Activated CD8-positive, alpha-beta memory T cell treated with anti-CD3 and anti-CD28 coated beads, Interleukin-2, amount 10 ng/mL, durations not matched to agents 7 days and 5 days (primary cell): ENCODE results near the gene MAVS. TPM values are rescaled to one million over a fixed set of nuclear protein-coding genes. Genes with fewer than 3 reads are reported as not detected.
A peak's percentile ranks its signal among the peaks of the same experiment; 100 is the strongest.
"Not testable (repeated sequence)": the region's sequence is repeated elsewhere in the genome, so short reads cannot be mapped to it uniquely, and the experiment has no call there.

Experiments used
- ATAC-seq: fragments of 150-1000 bp; cut with Tn5 transposase; one replicate; pipeline ENCODE4 v1.10.0; 2021; ENCODE audit warnings: moderate library complexity
- CTCF ChIA-PET: fragments of 350-600 bp; sonication (Branson Sonifier 250); formaldehyde crosslinking; loops from one replicate; lab custom pipeline; 2021; ENCODE audit warnings: antibody characterized with exemption; lab: Charles Lee
- DNase-seq: peaks from one replicate; pipeline ENCODE4 v3.0.0-alpha.2; 2020
- H3K27ac Mint-ChIP-seq: one replicate; pipeline ENCODE4 v1.8.0; 2021; ENCODE audit warnings: mild to moderate bottlenecking, mixed read lengths
- H3K27me3 Mint-ChIP-seq: one replicate; pipeline ENCODE4 v1.8.0; 2021; ENCODE audit warnings: mixed read lengths
- H3K36me3 Mint-ChIP-seq: one replicate; pipeline ENCODE4 v1.8.0; 2021; ENCODE audit warnings: mild to moderate bottlenecking, mixed read lengths
- H3K4me1 Mint-ChIP-seq: one replicate; pipeline ENCODE4 v1.8.0; 2021; ENCODE audit warnings: mixed read lengths
- H3K4me3 Mint-ChIP-seq: one replicate; pipeline ENCODE4 v1.8.0; 2021; ENCODE audit warnings: mild to moderate bottlenecking, moderate library complexity, mixed read lengths
- H3K9me3 Mint-ChIP-seq: one replicate; pipeline ENCODE4 v1.8.0; 2022; ENCODE audit warnings: low read depth, mixed read lengths
- total RNA-seq, 2 experiments: library from RNA; stranded (reverse); gene quantifications; one replicate each; pipeline ENCODE4 v1.2.3, GENCODE V29; 2021

MAVS gene
- total RNA-seq, 2 experiments from 2014 or later, result 29.7 to 37.4 TPM

DNA sequence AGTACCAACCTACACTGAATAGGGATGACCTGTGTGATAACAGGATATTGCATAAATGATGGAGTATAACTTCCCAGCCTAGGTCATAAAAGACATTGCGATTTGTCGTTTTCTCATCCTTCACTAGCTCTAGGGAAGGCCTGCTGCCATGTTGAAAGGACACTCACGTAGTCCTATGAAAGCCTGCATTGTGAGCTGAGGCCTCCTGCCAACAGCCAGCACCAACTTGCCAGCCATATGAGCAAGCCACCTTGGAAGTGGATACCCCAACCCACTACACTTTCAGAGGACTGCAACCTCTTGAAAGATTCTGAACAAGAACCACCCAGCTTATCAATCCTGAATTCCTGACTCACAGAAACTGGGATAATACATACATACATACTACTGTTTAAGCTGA lies 39.1 kb downstream of the MAVS start:
- Mint-ChIP-seq H3K9me3 (no peaks in the 10 kb centered on the region), H3K4me3 (no peak overlapping the region), H3K27me3 (no peaks in the 10 kb centered on the region), H3K4me1 (peaks cover 19% of the 10 kb centered on the region), H3K36me3 (peaks cover 24% of the 10 kb centered on the region), H3K27ac (no peak overlapping the region)
- DNase-seq (no peak), ATAC-seq (no peak)
- CTCF ChIA-PET, result interaction anchor here (0.6 to 1.8 kb wide), 3 partner anchors 18 to 157 kb away, joined by 3 to 6 read pairs (median 4); partner anchors contain the start of gene ADISSP

DNA sequence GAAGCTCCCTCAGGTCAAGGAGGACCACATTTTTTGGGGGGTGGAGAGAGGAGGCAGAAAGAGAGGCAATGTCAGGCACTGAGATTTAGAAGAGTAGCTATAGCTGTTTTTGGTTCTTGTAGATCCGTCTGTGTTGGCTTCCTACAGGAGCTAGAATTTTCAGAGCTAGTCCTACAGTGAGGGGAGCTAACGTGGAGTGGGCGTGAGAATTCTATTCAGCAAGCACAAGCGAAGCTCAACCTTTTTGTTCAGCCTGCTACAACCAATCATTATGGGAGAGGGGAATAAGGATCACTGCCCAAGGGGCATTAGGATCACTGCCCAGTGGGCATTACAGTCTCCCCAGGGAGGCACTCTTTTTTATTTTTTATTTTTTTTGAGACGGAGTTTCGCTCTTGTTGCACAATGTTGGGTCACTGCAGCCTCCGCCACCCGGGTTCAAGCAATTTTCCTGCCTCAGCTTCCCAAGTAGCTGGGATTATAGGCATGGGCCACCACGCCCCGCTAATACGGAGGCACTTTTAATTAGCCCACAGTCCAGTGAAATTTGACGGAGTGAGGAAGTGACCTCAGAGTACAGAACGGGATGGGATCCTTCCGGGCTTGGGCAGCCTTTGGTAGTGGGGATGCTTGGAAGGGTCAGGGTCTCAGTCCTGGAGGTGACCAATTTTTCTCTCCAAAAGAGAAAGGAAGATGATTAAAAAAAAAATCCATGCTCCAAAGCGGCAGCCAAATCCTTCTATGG lies 41.4 kb downstream of the MAVS start:
- H3K4me3 Mint-ChIP-seq, result peak overlapping the region; percentile 90
- DNase-seq (no peak), ATAC-seq (no peak)
- no peaks in the 10 kb centered on the region for H3K27me3 Mint-ChIP-seq
- H3K36me3 Mint-ChIP-seq, result peaks cover 42% of the 10 kb centered on the region
- H3K9me3 Mint-ChIP-seq, result no peaks in the 10 kb centered on the region
- peak overlapping the region; percentile 87 for H3K27ac Mint-ChIP-seq
- H3K4me1 Mint-ChIP-seq, result peaks cover 37% of the 10 kb centered on the region
- CTCF ChIA-PET, result interaction anchor here (0.6 to 2.1 kb wide), 9 partner anchors 12 to 211 kb away, joined by 3 to 8 read pairs (median 4); partner anchors contain the start of gene AP5S1

DNA sequence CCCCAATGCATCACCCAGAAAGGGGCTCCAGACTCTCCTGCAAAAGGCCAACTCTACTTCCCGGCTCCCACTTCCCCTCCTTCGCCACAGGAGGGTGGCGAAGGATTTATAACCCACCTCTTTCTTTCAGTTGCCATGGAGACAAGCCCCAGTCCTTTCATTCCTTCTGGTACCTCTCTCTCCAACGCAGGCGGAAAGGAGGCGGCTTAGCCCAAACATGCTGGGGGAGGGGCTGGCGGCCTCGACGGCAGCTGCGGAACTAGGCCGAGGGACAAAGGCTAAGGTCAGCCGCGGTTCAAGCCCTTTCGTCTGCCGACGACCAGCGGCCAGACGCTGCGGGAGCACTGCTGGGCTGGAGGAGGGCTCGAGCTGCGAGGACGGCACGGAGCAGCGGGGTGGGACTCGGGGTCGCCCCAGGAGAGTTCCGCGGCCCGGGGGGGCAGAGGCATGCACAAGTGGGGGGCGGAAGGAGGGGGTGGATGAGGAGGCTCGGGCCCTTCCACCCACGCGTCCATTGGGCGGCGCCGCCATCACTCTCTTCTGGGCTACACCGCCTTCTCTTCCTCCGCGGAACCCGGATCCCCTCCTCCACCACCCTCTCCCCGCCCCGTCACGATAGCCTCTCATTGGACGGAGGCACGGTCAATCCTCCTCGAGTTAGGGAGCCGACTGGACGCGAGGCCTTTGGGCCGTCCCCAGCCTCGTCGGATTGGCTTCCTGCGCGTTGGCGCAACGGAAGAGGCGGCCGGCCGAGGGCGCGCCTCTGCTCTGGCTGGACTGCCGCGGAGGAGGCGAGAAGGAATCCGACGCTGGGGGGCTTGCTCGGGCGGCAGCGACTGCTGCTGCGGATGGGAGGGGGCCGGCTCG lies 42.2 kb downstream of the MAVS start, which contains the start of gene PANK2:
PANK2 (plus strand) TSS at position 766 of the 867 bp plus-strand sequence.
- H3K9me3 Mint-ChIP-seq, result no peaks in the 10 kb centered on the region
- ATAC-seq, result peak; percentile 97
- H3K36me3 Mint-ChIP-seq, result peaks cover 47% of the 10 kb centered on the region
- no peaks in the 10 kb centered on the region for H3K27me3 Mint-ChIP-seq
- peak within 1 kb of the TSS; percentile 92 for H3K4me3 Mint-ChIP-seq
- peak; percentile 100 for DNase-seq
- CTCF ChIA-PET, result interaction anchor here (1.3 to 2.1 kb wide), 2 partner anchors 12 to 196 kb away, joined by 3 to 8 read pairs; no protein-coding TSS in a partner anchor
- peak within 1 kb of the TSS; percentile 93 for H3K27ac Mint-ChIP-seq
- H3K4me1 Mint-ChIP-seq, result peaks cover 45% of the 10 kb centered on the region

DNA sequence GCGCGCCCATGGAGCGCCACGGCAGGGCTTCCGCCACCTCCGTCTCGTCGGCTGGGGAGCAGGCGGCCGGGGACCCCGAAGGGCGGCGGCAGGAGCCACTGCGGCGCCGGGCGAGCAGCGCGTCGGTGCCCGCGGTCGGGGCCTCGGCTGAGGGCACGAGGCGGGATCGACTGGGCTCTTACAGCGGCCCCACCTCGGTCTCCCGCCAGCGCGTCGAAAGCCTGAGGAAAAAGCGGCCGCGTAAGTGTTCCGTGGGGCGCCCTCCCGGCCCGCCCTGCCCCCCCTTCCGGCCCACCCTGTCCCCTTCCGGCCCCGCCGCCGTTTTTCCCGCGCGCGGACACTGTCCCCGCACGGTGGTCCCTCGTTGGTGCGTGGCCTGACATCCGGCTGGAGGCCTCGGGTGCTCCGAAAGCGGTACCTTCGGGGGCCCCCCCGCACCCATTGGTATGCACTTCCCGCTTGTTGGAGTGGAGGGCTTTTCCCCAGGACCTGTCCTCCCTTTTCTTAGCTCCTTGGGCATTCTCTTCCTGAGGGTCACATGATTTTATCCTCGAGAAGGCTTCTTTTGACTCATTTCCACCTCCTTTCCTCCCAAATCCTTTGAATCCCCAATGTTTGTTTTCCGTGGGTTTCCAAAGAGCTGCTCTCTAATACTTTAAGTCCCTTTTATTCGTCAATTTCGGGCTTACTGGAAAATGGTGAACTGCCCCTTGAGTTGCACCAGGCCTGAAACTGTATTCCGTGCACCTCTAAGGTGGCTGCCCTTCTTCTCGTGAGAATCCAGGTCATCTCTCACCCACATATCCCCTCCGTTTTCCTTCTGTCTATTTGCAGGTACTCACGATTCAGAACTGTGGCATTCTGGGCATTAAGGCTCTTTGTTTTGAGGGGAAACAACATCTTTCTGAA lies 43.1 kb downstream of the MAVS start:
- CTCF ChIA-PET, result interaction anchor here (1.5 to 2.1 kb wide), 2 partner anchors 17 to 196 kb away, joined by 5 to 8 read pairs (median 6); no protein-coding TSS in a partner anchor
- Mint-ChIP-seq H3K9me3 (no peaks in the 10 kb centered on the region), H3K4me1 (peaks cover 50% of the 10 kb centered on the region), H3K36me3 (peaks cover 48% of the 10 kb centered on the region), H3K27me3 (no peaks in the 10 kb centered on the region), H3K27ac (peak overlapping the region; percentile 93), H3K4me3 (peak overlapping the region; percentile 92)
- peak; percentile 24 for ATAC-seq
- DNase-seq, result peak; percentile 74

DNA sequence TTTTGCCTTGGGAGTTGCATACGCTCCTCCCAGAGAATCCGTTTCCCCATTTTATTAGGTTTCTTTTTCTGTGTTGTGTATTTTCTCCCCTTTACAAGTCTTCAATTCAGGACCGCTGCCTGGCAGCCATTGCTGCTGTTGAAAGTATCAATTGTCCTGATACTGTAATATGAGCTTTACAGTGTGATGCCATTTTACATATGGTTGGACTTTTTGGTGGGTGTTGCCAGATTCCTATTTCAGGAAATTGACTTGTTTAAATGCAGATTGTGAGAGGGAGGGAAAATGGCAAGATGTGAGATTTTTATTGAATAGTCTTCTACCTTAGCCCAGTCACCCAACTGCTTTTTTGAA lies 43.7 kb downstream of the MAVS start:
- H3K9me3 Mint-ChIP-seq, result no peaks in the 10 kb centered on the region
- H3K4me1 Mint-ChIP-seq, result peaks cover 54% of the 10 kb centered on the region
- DNase-seq (no peak), ATAC-seq (no peak)
- H3K27me3 Mint-ChIP-seq, result no peaks in the 10 kb centered on the region
- peak overlapping the region; percentile 92 for H3K4me3 Mint-ChIP-seq
- CTCF ChIA-PET, result interaction anchor here (1.5 to 1.6 kb wide), 2 partner anchors 16 to 195 kb away, joined by 5 to 6 read pairs; no protein-coding TSS in a partner anchor
- H3K27ac Mint-ChIP-seq, result peak overlapping the region; percentile 93
- peaks cover 51% of the 10 kb centered on the region for H3K36me3 Mint-ChIP-seq

DNA sequence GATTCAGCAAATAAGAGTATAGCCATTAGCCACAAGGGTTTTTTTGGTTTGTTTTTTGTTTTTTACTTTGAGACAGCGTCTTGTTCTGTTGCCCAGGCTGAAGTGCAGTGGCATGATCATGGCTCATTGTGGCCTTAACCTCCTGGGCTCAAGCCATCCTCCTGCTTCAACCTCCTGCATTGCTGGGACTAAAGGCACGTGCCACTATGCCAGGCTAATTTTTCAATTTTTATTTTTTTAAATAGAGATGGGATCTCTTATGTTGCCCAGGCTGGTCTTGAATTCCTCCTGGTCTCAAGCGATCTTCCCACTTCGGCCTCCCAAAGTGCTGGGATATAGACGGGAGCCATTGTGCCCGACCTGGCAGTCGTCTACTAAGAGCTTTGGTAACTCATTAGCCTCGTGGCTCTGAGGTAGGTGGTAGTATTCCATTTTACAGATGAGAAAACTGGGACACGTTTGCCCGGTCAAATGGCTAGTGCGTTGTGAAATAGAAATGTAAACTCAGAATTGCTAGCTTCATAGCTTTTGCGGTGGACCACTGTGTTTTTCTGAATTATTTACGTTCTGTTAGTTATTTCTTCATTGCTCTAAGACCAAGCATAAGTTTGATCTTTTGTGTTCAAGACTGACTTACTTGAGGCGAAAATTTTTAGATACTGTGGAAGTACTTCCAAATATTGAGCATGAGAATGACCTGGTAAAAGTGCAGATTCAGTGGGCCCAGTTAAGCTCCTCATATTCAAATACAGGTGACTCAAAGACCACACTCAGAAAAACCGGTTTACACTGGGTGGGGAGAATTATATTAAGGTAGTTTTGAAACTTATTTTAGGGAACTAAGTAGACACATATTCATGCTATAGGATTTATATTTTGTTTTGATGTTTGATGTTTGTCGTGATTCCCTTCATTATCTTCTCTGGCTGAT lies 44.6 kb downstream of the MAVS start:
- no peak for ATAC-seq
- H3K36me3 Mint-ChIP-seq, result peaks cover 55% of the 10 kb centered on the region
- no peak for DNase-seq
- no peaks in the 10 kb centered on the region for H3K9me3 Mint-ChIP-seq
- no peaks in the 10 kb centered on the region for H3K27me3 Mint-ChIP-seq
- peaks cover 58% of the 10 kb centered on the region for H3K4me1 Mint-ChIP-seq
- CTCF ChIA-PET, result interaction anchor here (1.5 to 1.6 kb wide), 2 partner anchors 15 to 194 kb away, joined by 5 to 6 read pairs; no protein-coding TSS in a partner anchor
- peak overlapping the region; percentile 93 for H3K27ac Mint-ChIP-seq
- peak overlapping the region; percentile 92 for H3K4me3 Mint-ChIP-seq

DNA sequence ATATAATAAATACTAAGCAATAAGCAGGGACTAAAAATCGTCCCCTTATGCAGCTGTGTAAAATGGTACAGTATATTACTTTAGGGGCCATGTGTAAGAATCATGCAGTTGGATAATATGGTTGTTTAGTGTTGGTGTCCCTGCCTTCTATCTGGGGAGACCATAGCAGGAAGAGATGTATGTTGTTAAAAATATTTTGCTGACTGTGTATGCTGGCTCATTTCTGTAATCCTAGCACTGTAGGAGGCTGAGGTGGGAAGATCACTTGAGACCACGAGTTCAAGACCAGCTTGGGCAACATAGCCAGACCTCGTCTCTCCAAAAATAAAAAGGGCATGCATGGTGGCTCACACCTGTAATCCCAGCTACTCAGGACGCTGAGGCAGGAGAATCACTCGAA lies 48.2 kb downstream of the MAVS start:
- no peaks in the 10 kb centered on the region for H3K9me3 Mint-ChIP-seq
- H3K4me1 Mint-ChIP-seq, result peaks cover 73% of the 10 kb centered on the region
- no peaks in the 10 kb centered on the region for H3K27me3 Mint-ChIP-seq
- ATAC-seq (no peak), DNase-seq (no peak)
- peak overlapping the region; percentile 63 for H3K27ac Mint-ChIP-seq
- peaks cover 55% of the 10 kb centered on the region for H3K36me3 Mint-ChIP-seq
- peak overlapping the region; percentile 49 for H3K4me3 Mint-ChIP-seq
- CTCF ChIA-PET, result interaction anchor here (0.7 to 1.9 kb wide), 2 partner anchors 74 to 108 kb away, joined by 4 read pairs; partner anchors contain the start of genes AP5S1 and CENPB

DNA sequence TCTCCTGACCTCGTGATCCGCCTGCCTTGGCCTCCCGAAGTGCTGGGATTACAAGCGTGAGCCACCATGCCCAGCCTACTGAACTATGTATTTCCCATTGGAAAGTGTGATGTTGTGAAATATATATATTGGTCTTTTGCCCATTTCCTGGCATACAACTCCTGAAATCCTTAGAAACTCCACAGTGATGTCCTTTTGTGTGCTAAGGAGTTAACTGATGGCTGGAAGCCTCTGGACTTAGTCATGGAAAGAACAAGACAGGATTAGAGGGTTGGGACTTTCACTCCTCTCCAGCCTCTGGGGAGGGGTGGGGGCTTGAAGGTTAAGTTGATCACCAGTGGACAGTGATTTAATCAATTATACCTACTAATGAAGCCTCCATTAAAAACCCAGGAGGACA lies 49.7 kb downstream of the MAVS start:
- Mint-ChIP-seq H3K27me3 (no peaks in the 10 kb centered on the region), H3K4me3 (no peak overlapping the region), H3K4me1 (peaks cover 79% of the 10 kb centered on the region), H3K9me3 (no peaks in the 10 kb centered on the region), H3K27ac (no peak overlapping the region), H3K36me3 (peaks cover 49% of the 10 kb centered on the region)
- CTCF ChIA-PET, result interaction anchor here (0.7 kb wide), 1 partner anchor 177 kb away, joined by 3 read pairs; no protein-coding TSS in a partner anchor
- no peak for DNase-seq
- no peak for ATAC-seq

DNA sequence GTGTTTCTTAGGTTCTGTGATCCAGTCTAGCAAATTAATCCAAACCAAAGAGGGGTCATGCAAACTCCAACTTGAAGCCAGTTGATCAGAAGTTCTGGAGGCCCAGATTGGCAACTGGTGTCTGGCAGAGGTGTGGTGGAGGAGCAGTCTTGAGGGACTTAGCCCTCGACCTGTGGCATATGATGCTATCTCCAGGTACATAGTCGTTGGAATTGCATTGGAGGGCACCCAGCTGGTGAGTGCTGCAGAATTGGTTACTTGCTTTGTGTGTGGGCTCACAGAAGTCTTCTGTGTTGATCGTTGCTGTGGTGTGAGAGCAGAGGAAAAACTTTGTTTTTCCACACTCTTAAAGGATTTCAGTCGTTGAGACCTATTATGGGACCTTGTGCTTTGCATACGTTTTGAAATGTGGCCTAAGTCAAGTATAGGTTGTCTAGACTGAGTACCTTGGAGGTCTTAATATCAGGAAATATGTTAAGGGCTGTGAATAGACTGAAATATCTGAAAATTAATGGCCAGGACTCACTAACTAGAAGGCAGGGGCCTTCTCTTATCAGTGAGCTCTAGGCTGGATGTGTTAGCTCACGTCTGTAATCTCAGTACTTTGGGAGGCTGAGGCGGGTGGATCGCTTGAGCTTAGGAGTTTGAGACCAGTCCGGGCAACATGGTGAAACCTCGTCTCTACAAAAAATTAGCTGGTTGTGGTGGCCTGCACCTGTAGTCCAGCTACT lies 50.4 kb downstream of the MAVS start:
- Mint-ChIP-seq H3K36me3 (peaks cover 49% of the 10 kb centered on the region), H3K9me3 (no peaks in the 10 kb centered on the region), H3K4me3 (peak overlapping the region; percentile 47), H3K4me1 (peaks cover 79% of the 10 kb centered on the region), H3K27ac (peak overlapping the region; percentile 70), H3K27me3 (no peaks in the 10 kb centered on the region)
- ATAC-seq (peak; percentile 23), DNase-seq (no peak)
- CTCF ChIA-PET, result no interaction called here

DNA sequence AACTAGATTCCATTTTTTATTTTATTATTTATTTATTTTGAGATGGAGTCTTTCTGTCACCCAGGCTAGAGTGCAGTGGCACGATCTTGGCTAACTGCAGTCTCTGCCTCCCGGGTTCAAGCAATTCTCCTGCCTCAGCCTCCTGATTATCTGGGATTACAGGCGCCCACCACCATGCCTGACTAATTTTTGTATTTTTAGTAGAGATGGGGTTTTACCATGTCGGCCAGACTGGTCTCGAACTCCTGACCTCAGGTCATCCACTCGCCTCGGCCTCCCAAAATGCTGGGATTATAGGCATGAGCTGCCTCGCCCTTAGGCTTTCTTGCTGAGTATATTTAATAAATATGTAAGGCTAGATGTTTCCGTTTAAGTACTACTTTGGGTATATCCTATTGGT lies 51.5 kb downstream of the MAVS start:
- peaks cover 44% of the 10 kb centered on the region for H3K36me3 Mint-ChIP-seq
- CTCF ChIA-PET, H3K9me3 Mint-ChIP-seq, DNase-seq, H3K27me3 Mint-ChIP-seq, ATAC-seq, H3K4me3 Mint-ChIP-seq, H3K27ac Mint-ChIP-seq: not testable (repeated sequence)
- H3K4me1 Mint-ChIP-seq, result peaks cover 76% of the 10 kb centered on the region

DNA sequence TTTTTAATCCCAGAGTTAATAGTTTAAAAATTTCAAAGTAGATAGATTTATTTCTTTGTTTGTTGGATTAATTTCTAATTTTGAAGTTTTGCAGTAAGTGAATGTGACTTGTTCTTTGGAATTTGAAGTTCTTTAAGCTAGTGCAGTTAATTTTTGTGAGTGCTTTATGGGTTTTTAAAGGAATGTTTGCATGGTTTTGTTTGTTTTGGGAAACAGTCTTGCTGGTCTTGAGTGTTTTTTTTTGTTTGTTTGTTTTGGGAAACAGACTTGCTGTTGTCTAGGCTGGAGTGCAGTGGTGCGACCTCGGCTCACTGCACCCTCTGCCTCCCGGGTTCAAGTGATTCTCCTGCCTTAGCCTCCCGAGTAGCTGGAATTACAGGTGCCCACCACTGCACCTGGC lies 52.0 kb downstream of the MAVS start:
- ATAC-seq (no peak), DNase-seq (no peak)
- Mint-ChIP-seq H3K4me3 (no peak overlapping the region), H3K27me3 (no peaks in the 10 kb centered on the region), H3K36me3 (peaks cover 41% of the 10 kb centered on the region), H3K27ac (no peak overlapping the region), H3K4me1 (peaks cover 72% of the 10 kb centered on the region), H3K9me3 (no peaks in the 10 kb centered on the region)
- CTCF ChIA-PET, result no interaction called here
